Activated T-helper 2 cell treated with anti-CD3 and anti-CD28 coated beads, Interferon-gamma antibody, Interleukin-2, Interleukin-4, amounts not matched to agents 10 μg/mL and 5 μg/mL and 100 μg/mL, durations not matched to agents 14 hours and 24 hours and 36 hours (primary cell): Measurements from ENCODE around the gene ARHGAP30. TPM values are rescaled to one million over a fixed set of nuclear protein-coding genes. Genes with fewer than 3 reads are reported as not detected.
A peak's percentile ranks its signal among the peaks of the same experiment; 100 is the strongest.
"Not testable (repeated sequence)": the region's sequence is repeated elsewhere in the genome, so short reads cannot be mapped to it uniquely, and the experiment has no call there.

ENCODE experiments used
- DNase-seq: peaks from one replicate; pipeline ENCODE4 v3.0.0; 2021; ENCODE audit warnings: low spot score
- H3K27ac Mint-ChIP-seq: one replicate; pipeline ENCODE4 v1.8.0; 2021; ENCODE audit warnings: mixed read lengths
- H3K27me3 Mint-ChIP-seq: one replicate; pipeline ENCODE4 v1.8.0; 2021; ENCODE audit warnings: low read depth, mixed read lengths
- H3K36me3 Mint-ChIP-seq: one replicate; pipeline ENCODE4 v1.8.0; 2021; ENCODE audit warnings: low read depth, mixed read lengths
- H3K4me1 Mint-ChIP-seq: one replicate; pipeline ENCODE4 v1.8.0; 2021; ENCODE audit warnings: low read depth, mixed read lengths
- H3K4me3 Mint-ChIP-seq: one replicate; pipeline ENCODE4 v1.8.0; 2021; ENCODE audit warnings: low read depth, mild to moderate bottlenecking, moderate library complexity, mixed read lengths
- H3K9me3 Mint-ChIP-seq: one replicate; pipeline ENCODE4 v1.8.0; 2021; ENCODE audit warnings: mixed read lengths
- intact Hi-C: fragments of 100-400 bp; cut with micrococcal nuclease; formaldehyde crosslinking; loops from one replicate; pipeline ENCODE4 v1.15.1; 2023
- total RNA-seq: library from RNA; stranded (reverse); gene quantifications from 2 replicates; pipeline ENCODE4 v1.2.3, GENCODE V29; 2022

ARHGAP30 gene
- total RNA-seq, 1 donor from 2014 or later = 161 TPM

GRCh38 chr1:161074676-161075368 lies 5.1 kb upstream of the ARHGAP30 start:
- Mint-ChIP-seq H3K4me1 (peaks cover 17% of the 10 kb centered on the region), H3K4me3 (no peak overlapping the region), H3K36me3 (no peaks in the 10 kb centered on the region), H3K9me3 (no peaks in the 10 kb centered on the region), H3K27ac (no peak overlapping the region), H3K27me3 (peaks cover 2% of the 10 kb centered on the region)
- intact Hi-C loops = loop anchor here (5.0 kb wide), 1 partner anchor 57 kb away; the partner anchor contains the start of gene DEDD
- no peak for DNase-seq

- Mint-ChIP-seq H3K27ac (no peak overlapping the region), H3K9me3 (no peaks in the 10 kb centered on the region), H3K36me3 (peaks cover 6% of the 10 kb centered on the region), H3K27me3 (no peaks in the 10 kb centered on the region), H3K4me3 (no peak overlapping the region), H3K4me1 (peaks cover 17% of the 10 kb centered on the region)
- intact Hi-C loops = loop anchor here (5.0 kb wide), 1 partner anchor 59 kb away; the partner anchor contains the start of gene DEDD
- no peak for DNase-seq
These were observed 3.9 kb upstream of the ARHGAP30 start for GRCh38 chr1:161073474-161074121.

GRCh38 chr1:161072751-161073449 lies 3.2 kb upstream of the ARHGAP30 start:
- intact Hi-C loops = loop anchor here (5.0 kb wide), 1 partner anchor 59 kb away; the partner anchor contains the start of gene DEDD
- H3K27ac Mint-ChIP-seq = no peak overlapping the region

GRCh38 chr1:161071886-161072371 lies 2.2 kb upstream of the ARHGAP30 start:
- no peak for DNase-seq
- Mint-ChIP-seq H3K36me3 (peaks cover 20% of the 10 kb centered on the region), H3K4me1 (peaks cover 29% of the 10 kb centered on the region), H3K4me3 (no peak overlapping the region), H3K27ac (no peak overlapping the region), H3K9me3 (no peaks in the 10 kb centered on the region), H3K27me3 (no peaks in the 10 kb centered on the region)
- intact Hi-C loops = loop anchor here (2.0 to 5.0 kb wide), 2 partner anchors 47 to 60 kb away; partner anchors contain the start of genes DEDD, NIT1 and PFDN2

More at GRCh38 chr1:161072751-161073449, 3.2 kb upstream of the ARHGAP30 start:
- no peak overlapping the region for H3K4me3 Mint-ChIP-seq
- H3K36me3 Mint-ChIP-seq = peaks cover 11% of the 10 kb centered on the region
- DNase-seq = no peak
- H3K9me3 Mint-ChIP-seq = no peaks in the 10 kb centered on the region
- peaks cover 21% of the 10 kb centered on the region for H3K4me1 Mint-ChIP-seq
- H3K27me3 Mint-ChIP-seq = no peaks in the 10 kb centered on the region

- peaks cover 28% of the 10 kb centered on the region for H3K36me3 Mint-ChIP-seq
- intact Hi-C loops = loop anchor here (1.0 to 5.0 kb wide), 3 partner anchors 22 to 62 kb away; partner anchors contain the start of genes DEDD, NIT1 and PFDN2
- no peak overlapping the region for H3K4me3 Mint-ChIP-seq
- peaks cover 35% of the 10 kb centered on the region for H3K4me1 Mint-ChIP-seq
- no peak for DNase-seq
- no peaks in the 10 kb centered on the region for H3K9me3 Mint-ChIP-seq
- peak overlapping the region; percentile 84 for H3K27ac Mint-ChIP-seq
- no peaks in the 10 kb centered on the region for H3K27me3 Mint-ChIP-seq
These were observed 1.1 kb upstream of the ARHGAP30 start for GRCh38 chr1:161070761-161071160.

- peak overlapping the region; percentile 98 for H3K27ac Mint-ChIP-seq
- DNase-seq = peak; percentile 24
- H3K27me3 Mint-ChIP-seq = no peaks in the 10 kb centered on the region
- intact Hi-C loops = loop anchor here (5.0 kb wide), 1 partner anchor 88 kb away; the partner anchor contains the start of gene USP21
- H3K9me3 Mint-ChIP-seq = no peaks in the 10 kb centered on the region
- peak overlapping the region; percentile 100 for H3K4me3 Mint-ChIP-seq
- peaks cover 40% of the 10 kb centered on the region for H3K4me1 Mint-ChIP-seq
- H3K36me3 Mint-ChIP-seq = peaks cover 33% of the 10 kb centered on the region
These were observed 450 bp downstream of the ARHGAP30 start for GRCh38 chr1:161069241-161069640.

GRCh38 chr1:161068306-161069234 lies 1.1 kb downstream of the ARHGAP30 start:
- Mint-ChIP-seq H3K27ac (peak overlapping the region; percentile 98), H3K4me1 (peaks cover 47% of the 10 kb centered on the region), H3K4me3 (peak overlapping the region; percentile 100), H3K27me3 (no peaks in the 10 kb centered on the region), H3K36me3 (peaks cover 40% of the 10 kb centered on the region), H3K9me3 (no peaks in the 10 kb centered on the region)
- intact Hi-C loops = loop anchor here (1.0 to 5.0 kb wide), 3 partner anchors 23 to 89 kb away; partner anchors contain the start of genes USF1 and USP21
- peak; percentile 80 for DNase-seq

- no peak for DNase-seq
- H3K4me3 Mint-ChIP-seq = peak overlapping the region; percentile 100
- peak overlapping the region; percentile 98 for H3K27ac Mint-ChIP-seq
- H3K4me1 Mint-ChIP-seq = peaks cover 50% of the 10 kb centered on the region
- H3K36me3 Mint-ChIP-seq = peaks cover 54% of the 10 kb centered on the region
- intact Hi-C loops = loop anchor here (5.0 kb wide), 1 partner anchor 91 kb away; the partner anchor contains the start of gene USP21
- no peaks in the 10 kb centered on the region for H3K27me3 Mint-ChIP-seq
- no peaks in the 10 kb centered on the region for H3K9me3 Mint-ChIP-seq
These were observed 3.0 kb downstream of the ARHGAP30 start for GRCh38 chr1:161066694-161067093.

- peaks cover 60% of the 10 kb centered on the region for H3K36me3 Mint-ChIP-seq
- H3K9me3 Mint-ChIP-seq, H3K27me3 Mint-ChIP-seq, DNase-seq, H3K27ac Mint-ChIP-seq: not testable (repeated sequence)
- intact Hi-C loops = loop anchor here (5.0 kb wide), 1 partner anchor 92 kb away; the partner anchor contains the start of gene USP21
- H3K4me1 Mint-ChIP-seq = peaks cover 43% of the 10 kb centered on the region
- H3K4me3 Mint-ChIP-seq = peak overlapping the region; percentile 31
These were observed 4.0 kb downstream of the ARHGAP30 start for GRCh38 chr1:161065681-161066080.

- intact Hi-C loops, H3K27me3 Mint-ChIP-seq: not testable (repeated sequence)
- peak overlapping the region; percentile 38 for H3K4me3 Mint-ChIP-seq
These were observed 5.8 kb downstream of the ARHGAP30 start for GRCh38 chr1:161063936-161064335.

GRCh38 chr1:161061419-161061818 lies 8.3 kb downstream of the ARHGAP30 start:
- Mint-ChIP-seq H3K4me3 (no peak overlapping the region), H3K27me3 (no peaks in the 10 kb centered on the region), H3K4me1 (peaks cover 32% of the 10 kb centered on the region), H3K9me3 (no peaks in the 10 kb centered on the region), H3K36me3 (peaks cover 66% of the 10 kb centered on the region), H3K27ac (no peak overlapping the region)
- intact Hi-C loops = no loop called here
- no peak for DNase-seq

More at GRCh38 chr1:161063936-161064335, 5.8 kb downstream of the ARHGAP30 start:
- DNase-seq, H3K9me3 Mint-ChIP-seq: not testable (repeated sequence)
- Mint-ChIP-seq H3K27ac (peak overlapping the region; percentile 29), H3K36me3 (peaks cover 72% of the 10 kb centered on the region), H3K4me1 (peaks cover 48% of the 10 kb centered on the region)
